ENCODE results near the gene FRMD4A.

DNA sequence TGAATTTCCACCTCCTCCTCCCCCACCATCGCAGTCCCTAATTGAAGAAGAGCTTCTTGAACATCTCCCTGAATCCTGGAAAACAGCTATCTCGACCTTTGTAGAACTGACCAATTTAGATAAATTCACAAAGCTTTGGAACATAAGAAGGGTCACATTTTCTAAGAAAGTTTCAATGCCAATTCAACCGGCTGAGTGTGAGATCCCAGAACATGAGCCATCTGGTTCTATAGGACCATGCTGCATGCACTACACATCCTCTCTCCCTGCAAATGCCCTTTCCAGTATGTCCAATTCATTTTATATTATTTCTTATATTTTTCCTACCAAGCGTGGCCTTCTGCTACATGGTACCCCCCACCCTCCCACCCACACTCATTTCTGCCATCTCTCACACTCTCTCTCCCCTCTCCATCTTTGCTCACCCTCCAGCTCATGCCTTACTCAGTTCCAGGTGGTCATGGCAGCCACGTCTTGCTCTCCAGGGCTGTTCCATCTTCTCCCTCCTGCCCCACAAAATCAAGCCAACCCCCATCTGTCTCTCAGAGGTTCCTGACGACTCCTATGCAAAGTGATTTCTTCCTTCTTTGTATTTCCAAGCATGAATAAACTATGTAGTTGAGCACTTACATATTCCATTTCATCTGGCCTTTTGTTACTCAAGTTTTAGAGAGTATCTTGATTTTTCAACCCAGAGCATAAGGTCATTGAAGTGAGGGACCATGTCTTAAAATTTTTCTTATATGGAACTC, 19.3 kb downstream of the FRMD4A start:
- TF ChIP-seq TAF1 (IDR thresholded peaks at IDR 0.05; ENCODE audit: borderline replicate concordance, low read depth, low read length) (no peak), POLR2A (IDR thresholded peaks at IDR 0.05; ENCODE audit: low read depth, low read length) (no peak), POLR2AphosphoS5 (IDR thresholded peaks at IDR 0.05; ENCODE audit: low read depth, low read length) (no peak)

Data from GM12892 (cell line).